ENCODE results near the gene TEX11.
"Not testable (repeated sequence)": the region's sequence is repeated elsewhere in the genome, so short reads cannot be mapped to it uniquely, and the experiment has no call there.

Gene TEX11

DNA sequence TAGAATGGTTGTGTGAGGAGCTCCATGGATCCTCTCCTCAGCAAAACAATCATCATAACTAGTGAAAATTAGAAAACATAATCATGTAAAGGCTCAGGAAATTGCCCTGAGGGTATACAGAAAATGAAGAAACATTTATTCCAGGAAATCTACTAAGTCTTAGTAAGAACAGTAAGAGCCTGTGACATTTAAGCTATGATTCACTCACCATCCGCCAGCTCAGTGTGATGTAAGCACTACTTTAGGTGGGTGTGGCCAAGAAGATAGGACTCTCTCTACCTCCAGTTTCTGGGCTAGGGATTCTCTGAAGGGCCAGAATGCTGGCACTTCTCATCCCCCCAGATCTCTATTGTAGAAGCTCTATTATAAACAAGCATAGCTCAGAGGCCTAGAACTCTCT lies 316.4 kb downstream of the TEX11 start:
- peak; percentile 2 for DNase-seq (ENCODE audit: low spot score)

DNA sequence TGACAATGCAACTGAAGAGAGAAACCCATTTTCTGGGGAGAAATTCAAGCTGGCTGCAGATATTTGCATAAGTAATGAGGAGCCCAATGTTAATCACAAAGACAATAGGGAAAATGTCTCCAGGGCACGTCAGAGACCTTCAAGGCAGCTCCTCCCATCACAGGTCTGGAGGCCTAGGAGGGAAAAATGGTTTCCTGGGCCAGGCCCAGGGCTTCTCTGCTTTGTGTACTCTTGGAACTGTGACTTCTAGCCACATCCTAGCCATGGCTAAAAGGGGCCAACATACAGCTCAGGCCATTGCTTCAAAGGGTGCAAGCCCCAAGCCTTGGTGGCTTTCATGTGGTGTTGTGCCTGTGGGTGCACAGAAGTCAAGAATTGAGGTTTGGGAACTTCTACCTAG lies 321.4 kb downstream of the TEX11 start:
- not testable (repeated sequence) for DNase-seq (ENCODE audit: low spot score)

DNA sequence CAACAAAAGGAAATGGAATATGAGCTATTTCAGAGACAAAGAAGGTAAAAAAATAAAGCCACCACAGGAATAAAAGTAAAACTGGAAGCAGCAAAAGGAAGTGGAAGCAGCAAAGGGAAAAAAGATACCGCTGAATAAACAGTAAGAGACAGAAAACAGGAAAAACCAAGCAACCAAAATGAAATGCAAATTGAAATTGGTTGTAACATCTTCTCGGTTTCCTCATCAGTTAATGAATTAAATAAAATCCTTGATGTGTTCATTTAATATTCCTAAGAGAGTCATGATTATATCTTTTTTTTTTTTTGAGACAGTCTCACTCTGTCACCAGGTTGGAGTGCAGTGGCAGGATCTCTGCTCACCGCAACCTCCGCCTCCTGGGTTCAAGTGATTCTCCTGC lies 331.1 kb downstream of the TEX11 start:
- no peak for DNase-seq (ENCODE audit: low spot score)

DNA sequence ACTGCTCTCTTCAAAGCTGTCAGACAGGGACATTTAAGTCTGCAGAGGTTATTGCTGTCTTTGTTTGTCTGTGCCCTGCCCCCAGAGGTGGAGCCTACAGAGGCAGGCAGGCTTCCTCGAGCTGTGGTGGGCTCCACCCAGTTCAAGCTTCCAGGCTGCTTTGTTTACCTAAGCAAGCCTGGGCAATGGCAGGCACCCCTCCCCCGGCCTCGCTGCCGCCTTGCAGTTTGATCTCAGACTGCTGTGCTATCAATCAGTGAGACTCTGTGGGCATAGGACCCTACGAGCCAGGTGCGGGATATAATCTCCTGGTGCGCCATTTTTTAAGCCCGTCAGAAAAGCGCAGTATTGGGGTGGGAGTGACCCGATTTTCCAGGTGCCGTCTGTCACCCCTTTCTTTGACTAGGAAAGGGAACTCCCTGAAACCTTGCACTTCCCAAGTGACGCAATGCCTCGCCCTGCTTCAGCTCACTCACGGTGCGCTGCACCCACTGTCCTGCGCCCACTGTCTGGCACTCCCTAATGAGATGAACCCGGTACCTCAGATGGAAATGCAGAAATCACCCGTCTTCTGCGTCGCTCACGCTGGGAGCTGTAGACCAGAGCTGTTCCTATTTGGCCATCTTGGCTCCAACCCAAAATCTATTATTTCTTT lies 338.5 kb downstream of the TEX11 start:
- not testable (repeated sequence) for DNase-seq (ENCODE audit: low spot score)

DNA sequence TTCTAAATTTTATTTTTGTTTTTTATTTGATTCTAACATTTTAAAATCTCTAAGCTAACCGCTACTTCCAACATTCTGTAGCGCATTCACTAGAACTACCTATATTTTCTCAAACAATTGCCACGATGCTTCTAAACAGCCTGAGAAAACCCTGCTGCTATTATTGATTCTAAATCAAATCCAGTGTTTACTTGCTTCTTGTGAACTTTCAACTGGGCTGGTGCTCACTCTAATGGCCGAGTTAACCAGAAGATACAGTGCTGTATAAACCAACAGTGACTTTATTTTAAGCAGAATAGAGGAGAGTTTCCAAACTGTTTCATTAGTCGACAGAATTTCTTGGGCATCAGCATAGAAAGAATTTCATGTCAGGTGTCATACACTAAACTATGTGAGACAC lies 353.6 kb downstream of the TEX11 start:
- no peak for DNase-seq (ENCODE audit: low spot score)

DNA sequence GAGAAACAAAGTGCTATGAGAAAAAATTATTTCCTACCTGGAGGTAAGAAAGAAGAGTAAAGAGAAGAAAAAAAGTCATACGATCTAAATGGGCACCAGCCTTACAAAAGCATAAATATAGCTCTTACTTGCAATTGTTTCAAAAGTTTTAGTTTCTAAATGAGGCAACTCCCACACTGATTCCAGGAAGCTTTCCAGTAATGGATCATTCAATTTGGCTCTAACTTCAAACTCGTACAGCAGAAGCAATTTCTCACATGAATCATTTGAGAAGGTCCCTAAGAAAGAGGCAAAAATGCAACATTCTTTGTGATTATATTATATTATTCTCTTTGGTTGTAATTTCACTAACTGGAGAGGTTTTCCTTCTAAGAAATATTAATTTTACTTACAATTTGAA lies 354.0 kb downstream of the TEX11 start:
- DNase-seq (ENCODE audit: low spot score) = no peak

DNA sequence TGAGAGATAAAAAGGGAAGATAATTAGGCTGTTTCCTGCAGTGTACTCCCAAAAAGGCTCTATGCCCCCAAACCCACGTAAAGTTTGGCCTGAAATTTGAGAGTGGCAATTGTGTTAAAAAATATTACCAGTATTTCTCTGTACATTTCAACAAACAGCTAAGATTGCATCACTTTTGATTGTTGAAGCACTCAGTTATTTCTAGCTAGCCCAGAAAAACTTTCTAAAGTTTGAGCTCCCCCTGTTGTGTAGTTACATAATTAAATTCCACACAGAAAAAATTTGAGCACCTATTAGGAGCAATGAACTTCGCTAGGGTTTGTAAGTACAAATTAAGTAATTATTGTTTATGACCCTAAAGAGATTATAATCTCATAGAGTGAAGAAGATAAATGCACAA lies 354.4 kb downstream of the TEX11 start:
- peak; percentile 25 for DNase-seq (ENCODE audit: low spot score)

DNA sequence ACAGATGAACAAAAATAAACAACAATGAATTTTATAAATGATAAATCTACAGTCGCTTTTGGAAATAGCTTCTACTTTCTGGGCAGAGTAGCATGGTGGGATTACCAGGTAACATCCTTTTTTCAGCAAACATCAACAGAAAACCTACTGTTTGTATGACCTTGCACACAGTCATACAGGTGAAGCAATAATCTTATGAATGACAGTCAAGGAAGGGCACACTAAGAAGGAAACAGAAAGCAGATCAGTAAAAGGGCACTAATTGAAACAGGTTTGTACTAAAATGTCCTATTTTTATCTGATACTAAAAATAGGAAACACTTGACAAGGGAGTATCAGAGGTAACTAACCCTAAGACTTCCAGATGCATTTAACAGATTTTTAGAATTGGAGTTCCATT lies 355.0 kb downstream of the TEX11 start:
- DNase-seq (ENCODE audit: low spot score) = no peak

DNA sequence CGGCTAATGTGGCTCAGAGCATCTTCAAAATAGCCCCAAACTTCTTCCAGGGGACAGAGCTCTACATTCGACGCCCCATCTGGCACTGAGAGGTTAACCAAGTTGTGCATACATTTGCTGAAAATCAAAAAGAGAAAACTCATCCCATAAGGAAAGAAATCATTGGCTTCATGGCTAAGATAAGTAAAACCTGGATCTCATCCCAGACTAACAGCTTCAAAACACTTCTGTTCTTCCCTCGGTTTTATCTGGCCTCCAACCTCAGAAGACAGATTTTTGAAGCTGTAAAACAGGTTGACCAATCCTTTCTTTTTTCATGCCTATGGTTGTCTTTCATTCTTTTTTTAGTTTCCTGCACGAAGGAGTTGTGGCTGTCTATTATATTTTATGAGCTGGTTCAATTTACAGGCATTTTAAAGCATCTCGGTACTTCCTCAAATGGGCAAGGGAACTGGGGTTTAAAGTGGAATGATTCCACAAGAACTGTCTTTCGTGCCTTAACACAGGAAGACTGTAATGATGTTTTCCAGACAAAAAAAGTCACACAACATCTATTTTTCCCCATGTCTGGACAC lies 356.3 kb downstream of the TEX11 start:
- DNase-seq (ENCODE audit: low spot score) = no peak

DNA sequence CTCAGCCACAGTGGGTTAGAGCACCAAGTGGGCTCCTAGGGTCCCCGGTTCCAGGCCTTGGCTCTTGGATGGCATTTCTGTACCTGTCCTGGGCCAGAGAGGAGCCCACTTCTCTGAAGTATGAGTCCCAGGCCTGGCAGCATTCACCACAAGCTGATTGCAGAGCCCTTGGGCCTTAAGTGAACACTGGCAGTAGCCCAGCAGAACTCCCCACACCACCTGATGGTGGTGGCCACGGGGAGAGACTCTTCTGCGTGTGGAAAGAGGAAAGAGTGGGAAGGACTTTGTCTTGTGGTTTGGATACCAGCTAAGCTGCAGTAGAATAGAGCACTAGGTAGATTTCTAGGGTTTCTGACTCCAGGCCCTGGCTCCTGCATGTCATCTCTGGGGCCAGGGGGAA lies 359.1 kb downstream of the TEX11 start:
- no peak for DNase-seq (ENCODE audit: low spot score)

DNA sequence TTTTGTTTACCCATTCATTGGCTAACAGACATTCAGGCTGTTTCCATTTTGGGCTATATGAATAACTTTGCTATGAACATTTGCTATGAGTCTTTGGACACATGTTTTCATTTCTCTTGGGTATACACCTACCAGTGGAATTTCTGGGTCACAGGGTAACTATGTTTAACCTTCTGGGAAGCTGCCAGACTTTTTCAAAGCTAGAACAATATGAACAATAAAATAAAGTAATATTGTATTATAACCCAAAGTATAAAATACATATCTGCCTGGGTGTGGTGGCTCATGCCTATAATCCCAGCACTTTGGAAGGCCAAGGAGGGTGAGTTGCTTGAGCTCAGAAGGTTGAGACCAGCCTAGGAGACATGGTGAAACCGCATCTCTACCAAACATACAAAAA lies 373.3 kb downstream of the TEX11 start:
- no peak for DNase-seq (ENCODE audit: low spot score)

DNA sequence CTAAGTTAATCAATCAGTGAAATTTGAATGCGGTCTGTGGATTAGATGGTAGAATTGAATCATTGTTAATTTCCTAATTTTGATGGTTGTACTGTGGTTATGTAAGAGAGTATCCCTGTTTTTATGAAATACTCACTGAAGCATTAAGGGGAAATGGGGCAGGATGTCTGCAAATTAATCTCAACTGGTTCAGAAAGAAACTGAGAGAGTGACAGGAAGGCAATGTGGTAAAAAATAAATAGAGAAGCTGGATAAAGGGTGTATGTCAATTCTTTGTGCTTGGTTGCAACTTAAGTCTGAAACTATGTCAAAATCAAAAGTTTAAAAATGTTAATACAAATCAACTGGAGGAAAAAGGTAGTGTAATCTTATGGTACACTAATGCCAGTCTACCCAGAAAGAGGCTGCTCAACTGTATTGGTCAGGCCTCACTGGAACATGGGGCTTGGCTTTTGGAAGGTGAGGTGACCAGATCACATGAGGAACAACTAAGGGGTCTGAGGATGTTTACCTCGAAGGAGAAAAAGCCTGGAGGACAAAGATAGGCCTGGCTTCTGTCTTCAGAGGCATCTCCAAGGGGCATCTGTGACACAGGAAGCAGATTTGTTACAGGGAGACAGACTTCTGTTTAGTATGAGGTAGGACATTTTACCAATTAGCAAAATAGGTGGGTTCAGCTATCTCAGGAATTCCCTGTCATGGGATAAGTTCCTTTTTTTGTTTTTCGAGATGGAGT lies 380.7 kb downstream of the TEX11 start:
- DNase-seq (ENCODE audit: low spot score) = no peak

DNA sequence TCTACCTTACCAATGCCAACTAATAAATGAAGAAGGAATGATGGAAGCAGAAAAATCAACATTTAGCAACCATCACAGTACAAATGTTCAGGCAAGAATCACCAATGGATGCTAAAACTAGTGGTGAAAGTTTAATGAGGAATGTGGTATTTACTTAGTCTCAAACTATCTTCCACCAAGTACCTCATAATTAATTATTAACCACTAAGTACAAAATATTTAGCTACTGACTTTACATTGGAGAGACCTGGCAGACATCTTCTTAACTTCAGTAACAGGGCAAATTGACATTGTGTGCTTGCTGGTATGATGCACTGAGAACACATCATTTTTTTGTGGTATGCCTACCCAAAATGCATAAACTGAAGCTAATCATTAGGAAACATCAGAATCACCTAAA lies 381.5 kb downstream of the TEX11 start:
- DNase-seq (ENCODE audit: low spot score) = no peak

DNA sequence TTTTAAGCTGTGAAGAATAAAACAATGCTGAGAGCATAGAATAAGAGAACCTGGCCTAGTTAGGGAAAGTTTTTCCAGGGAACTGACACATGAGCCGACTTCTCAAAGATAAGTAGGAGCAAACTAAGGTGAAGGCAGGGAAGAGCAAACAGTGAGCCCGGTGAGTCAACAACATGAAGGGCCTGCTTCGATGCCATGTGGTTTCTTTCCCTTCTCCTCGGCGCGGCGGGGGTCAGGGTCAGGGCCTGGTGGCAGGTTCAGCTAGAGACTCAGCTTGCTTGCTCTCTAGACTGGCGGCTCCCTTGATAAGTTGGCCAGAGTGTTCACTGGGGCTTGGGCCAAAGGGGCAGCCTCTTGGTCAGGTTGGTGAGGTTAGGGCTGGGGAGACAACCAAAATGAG lies 382.8 kb downstream of the TEX11 start:
- no peak for DNase-seq (ENCODE audit: low spot score)

DNA sequence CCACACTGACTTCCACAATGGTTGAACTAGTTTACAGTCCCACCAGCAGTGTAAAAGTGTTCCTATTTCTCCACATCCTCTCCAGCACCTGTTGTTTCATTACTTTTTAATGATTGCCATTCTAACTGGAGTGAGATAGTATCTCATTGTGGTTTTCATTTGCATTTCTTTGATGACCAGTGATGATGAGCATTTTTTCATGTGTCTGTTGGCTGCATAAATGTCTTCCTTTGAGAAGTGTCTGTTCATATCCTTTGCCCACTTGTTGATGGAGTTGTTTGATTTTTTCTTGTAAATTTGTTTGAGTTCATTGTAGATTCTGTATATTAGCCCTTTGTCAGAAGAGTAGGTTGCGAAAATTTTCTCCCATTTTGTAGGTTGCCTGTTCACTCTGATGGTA lies 392.8 kb downstream of the TEX11 start:
- not testable (repeated sequence) for DNase-seq (ENCODE audit: low spot score)

DNA sequence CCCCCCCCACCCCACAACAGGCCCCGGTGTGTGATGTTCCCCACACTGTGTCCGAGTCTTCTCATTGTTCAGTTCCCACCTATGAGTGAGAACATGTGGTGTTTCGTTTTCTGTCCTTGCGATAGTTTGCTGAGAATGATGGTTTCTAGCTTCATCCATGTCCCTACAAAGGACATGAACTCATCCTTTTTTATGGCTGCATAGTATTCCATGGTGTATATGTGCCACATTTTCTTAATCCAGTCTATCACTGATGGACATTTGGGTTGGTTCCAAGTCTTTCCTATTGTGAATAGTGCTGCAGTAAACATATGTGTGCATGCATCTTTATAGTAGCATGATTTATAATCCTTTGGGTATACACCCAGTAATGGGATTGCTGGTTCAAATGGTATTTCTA lies 393.2 kb downstream of the TEX11 start:
- not testable (repeated sequence) for DNase-seq (ENCODE audit: low spot score)

DNA sequence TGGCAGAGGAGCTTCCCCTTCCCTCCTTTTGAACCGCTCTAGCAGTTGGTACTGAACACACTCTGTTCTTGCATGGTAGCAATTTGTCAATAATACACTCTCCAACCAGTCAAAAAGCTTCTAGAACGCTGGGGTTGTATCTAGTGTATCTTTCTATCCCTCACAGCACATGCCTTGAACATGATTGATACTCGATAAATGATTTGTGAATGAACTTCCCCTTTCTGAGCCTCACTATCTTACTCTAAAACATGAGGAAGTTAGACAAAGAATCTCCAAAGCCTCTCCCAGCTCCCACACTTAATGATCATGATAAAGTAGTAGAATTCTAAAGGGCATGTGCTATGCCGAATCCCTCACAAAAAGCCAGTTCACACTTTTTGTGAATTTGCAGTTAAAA lies 399.4 kb downstream of the TEX11 start:
- DNase-seq (ENCODE audit: low spot score) = no peak

DNA sequence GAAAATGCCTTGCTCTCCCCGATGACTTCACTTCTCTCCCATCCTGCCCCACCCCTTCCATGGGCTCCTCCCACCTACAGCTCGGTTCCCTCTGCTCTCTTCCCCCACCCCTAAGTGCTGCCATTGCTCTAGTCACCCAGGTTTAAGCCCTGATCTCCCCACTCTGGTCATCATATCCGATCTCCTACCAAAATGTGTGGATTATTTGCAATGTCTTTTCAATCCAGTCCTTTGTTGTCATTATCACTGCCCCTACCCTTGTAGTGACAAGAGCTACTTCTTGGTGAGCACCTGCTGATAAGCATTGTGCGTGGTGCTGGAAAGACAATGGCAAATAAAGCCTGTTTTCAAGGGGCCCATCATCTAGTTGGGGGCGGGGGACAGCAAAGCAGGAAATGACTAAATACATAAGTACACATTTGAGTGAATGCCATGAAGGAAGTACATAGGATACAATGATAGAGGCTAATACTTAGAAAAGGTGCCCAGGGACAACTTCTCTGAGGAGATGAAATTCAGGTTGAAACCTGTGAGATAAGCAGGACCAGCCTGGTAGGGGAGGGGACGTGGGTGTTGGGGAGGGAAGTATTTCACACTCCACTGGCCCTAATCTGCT lies 400.1 kb downstream of the TEX11 start:
- DNase-seq (ENCODE audit: low spot score) = no peak

DNA sequence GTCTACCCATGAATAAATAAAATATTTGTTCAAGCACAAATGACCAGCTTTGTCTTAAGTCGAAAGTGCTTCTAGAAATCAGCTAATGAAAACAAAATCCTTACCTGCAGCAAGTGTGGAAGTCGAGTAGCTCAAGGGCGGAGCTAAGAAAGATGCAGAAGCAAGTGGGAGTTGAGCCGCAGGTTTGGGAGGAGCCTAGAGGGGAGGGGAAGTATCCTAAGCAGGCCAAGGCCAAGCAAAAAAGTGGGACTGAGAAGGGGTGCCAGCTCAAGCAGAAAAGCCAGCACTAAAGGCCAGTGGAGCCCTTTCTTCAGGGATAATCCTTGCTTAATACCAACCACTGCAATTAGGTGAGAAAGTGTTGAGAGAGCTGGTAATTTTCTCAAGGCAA lies 403.1 kb downstream of the TEX11 start:
- no peak for DNase-seq (ENCODE audit: low spot score)

DNA sequence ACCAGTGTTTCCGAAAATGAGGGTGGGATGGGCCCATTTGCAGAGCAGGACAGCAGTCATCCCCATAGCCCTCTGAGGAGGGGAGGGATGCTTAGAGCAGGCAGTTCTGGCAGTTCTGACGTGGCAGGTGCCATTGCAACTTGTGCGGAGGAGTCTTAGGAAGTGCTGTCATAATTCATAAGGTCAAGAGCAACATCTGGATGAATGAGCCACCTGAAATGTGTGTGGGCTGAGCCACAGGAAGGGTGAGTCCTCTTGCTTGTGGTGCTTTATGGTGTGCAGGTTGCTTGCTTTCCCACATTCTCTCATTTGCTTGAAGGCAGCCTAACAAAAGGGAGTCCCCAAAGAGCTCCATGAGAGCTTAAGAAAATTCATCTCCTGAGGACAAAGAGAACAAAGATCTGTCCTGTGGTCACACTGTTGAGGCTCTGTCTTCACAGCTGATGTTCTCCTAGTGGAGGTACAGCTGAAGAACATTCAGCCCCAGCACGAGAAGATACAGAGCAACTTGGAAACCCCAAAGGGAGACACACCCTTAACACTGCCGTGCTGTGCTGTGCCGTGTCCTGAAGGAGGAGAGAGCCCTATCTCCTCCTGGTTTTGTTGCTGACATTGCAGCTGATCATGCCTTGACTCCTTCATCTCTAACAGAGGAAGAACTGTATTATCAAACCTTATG lies 403.6 kb downstream of the TEX11 start:
- DNase-seq (ENCODE audit: low spot score) = no peak

DNA sequence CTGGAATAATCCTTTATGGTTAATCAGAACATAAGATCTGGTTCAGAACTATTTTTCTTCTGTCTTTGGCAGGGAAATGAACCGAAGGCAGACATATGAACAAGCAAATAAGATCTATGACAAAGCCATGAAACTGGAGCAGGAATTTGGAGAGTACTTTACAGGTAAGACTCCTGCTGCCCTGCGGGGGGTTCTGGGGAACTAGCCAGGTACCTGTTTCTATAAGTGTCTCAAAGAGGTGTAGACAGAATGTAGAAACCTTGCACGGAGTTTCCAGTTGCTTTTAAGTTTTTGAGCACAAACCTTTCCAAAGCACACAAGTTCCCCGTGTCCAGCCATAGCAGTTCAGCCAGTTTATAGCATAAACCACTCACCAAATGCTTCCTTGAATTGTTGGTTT lies 407.7 kb downstream of the TEX11 start:
- no peak for DNase-seq (ENCODE audit: low spot score)

DNA sequence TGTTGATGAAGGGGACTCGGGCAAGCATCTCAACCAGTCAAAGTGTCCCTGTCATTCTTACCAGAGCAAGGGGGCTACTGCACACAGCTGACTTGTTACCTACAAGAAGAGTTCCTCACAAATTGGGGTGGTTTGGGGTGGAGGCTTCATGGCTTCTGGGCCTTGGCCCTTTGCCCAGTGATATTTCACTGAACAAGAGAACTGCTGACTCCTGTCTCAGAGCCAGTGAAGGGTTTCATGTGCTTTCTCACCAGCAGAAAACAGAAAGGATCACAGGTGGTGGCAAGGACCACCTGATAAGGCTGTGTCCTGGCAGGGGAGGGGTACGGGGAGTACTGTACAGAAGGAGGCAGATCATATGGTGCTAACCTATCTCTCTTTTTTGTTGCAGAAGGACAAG lies 410.4 kb downstream of the TEX11 start:
- DNase-seq (ENCODE audit: low spot score) = no peak

DNA sequence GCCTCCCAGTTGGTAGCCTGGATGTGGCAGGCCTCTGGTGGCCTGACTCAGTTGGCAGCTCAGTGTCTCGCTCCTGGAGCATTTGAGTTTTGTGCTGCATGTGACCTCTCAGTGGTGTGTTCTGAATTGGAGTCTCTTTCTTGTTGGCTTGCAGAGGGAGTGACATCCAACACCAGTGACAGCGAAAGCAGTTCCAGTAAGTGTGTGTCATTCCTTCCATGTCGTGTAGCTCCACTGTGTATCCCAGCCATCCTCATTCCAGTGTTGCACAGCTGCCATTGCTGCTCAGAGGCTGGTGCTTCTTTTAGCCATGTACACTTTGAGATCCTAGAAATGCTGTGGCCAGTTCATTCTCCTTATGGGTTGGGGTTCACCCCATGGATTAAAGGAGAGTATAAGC lies 411.5 kb downstream of the TEX11 start:
- DNase-seq (ENCODE audit: low spot score) = no peak

Measured in LoVo (cell line).